ENCODE measurements around the gene USP48.

USP48 gene

DNA sequence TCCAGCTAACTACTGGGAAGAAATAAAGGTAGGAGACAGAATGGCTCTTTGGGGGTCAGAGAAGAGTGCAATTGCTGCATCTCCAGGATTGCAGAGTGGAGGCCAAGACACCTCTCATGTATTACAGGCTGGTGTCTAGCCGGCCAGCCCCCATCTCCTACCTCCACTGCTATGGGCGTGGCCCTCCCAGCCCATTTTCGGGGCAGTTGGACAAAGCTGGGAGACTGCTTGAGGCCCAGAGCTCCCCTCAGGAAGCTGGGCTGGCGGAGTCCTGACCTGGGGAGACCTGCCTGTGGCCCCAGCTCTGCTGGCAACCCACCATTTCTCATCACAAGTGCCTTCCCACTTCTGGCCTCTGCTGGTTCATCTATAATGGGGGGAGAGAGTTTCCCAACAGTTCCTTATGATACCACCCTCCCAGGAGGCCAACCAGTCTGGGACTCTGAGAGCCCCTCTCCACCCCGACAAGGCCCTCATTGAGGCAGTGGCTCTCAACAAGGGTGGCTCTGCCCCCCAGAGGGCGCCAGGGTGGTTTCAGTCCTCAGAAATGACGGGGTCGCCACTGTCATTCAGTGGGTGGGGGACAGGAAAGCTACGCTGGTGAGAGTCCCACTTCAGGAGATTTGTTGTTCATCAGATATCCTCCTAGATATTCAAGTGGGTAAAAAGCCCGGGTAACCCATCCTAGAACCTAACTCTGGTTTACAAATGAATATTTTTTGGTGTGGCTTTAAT is 125.3 kb downstream of the USP48 start:
- TF ChIP-seq, protein P1, sequence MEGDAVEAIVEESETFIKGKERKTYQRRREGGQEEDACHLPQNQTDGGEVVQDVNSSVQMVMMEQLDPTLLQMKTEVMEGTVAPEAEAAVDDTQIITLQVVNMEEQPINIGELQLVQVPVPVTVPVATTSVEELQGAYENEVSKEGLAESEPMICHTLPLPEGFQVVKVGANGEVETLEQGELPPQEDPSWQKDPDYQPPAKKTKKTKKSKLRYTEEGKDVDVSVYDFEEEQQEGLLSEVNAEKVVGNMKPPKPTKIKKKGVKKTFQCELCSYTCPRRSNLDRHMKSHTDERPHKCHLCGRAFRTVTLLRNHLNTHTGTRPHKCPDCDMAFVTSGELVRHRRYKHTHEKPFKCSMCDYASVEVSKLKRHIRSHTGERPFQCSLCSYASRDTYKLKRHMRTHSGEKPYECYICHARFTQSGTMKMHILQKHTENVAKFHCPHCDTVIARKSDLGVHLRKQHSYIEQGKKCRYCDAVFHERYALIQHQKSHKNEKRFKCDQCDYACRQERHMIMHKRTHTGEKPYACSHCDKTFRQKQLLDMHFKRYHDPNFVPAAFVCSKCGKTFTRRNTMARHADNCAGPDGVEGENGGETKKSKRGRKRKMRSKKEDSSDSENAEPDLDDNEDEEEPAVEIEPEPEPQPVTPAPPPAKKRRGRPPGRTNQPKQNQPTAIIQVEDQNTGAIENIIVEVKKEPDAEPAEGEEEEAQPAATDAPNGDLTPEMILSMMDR (IDR thresholded peaks at IDR 0.05): no peak
- no peak for DNase-seq (ENCODE audit: low spot score)
- Histone ChIP-seq H3K27ac (no peak overlapping the region), H3K4me3 (no peak overlapping the region)

DNA sequence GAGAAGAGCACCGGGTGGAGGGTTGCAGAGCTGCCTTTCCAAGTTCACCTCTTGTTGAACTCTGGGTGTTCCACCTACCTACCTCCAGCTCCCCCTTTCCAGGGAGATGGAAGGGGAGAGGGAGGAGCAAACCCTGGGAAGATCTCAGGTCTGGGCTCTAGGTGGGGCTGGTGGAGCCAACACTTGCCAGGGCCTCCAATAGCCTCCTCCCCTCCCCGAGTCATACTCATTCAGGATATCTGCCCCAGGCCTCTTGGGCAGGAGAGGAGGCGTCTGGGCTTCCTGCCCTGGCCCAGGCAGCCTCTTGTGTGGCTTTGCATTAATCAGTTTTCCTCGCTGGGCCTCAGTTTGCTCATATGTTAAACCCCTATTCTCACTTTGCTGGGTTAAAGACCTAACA is 127.2 kb downstream of the USP48 start:
- TF ChIP-seq, protein P1 (IDR thresholded peaks at IDR 0.05): no peak
- DNase-seq (ENCODE audit: low spot score): no peak
- no peak overlapping the region for H3K4me3 ChIP-seq
- no peak overlapping the region for H3K27ac ChIP-seq

DNA sequence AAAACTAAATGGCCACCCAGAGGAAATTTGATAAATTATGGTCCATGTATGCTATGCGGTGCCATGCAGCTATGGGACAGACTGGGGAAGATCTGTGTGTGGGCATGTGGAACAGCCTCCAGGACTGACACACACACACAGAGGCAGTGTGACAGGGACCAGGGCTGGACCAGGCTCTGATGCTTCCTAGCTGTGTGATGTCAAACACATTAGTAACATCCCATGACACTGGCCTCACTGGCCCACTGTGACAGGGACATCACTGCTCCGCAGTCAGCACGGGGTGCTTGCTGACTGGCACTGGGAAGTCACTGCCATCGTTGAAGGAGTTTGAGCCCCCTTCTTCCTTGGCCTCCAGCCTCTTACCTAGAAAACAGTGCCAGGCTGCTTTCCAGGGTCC is 127.7 kb downstream of the USP48 start:
- TF ChIP-seq, protein P1 (IDR thresholded peaks at IDR 0.05): no peak
- no peak overlapping the region for H3K27ac ChIP-seq
- no peak for DNase-seq (ENCODE audit: low spot score)
- no peak overlapping the region for H3K4me3 ChIP-seq

DNA sequence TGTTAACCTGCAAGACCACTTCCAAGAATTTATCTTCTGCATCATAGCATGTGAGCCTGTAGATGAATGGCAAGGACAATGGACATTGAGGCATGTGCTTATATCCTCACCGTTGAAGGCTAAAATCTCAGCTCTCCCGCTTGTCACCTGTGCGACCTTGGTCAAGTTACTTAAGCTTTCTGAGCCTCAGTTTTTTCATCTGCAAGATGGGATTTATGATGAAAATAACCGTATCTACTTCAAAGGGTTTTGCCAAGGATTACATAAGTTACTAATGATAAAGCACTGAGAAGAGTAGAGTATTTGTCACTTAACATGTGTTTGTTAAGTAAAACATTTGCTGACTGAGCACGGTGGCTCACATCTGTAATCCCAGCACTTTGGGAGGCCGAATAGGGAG is 128.7 kb downstream of the USP48 start:
- Histone ChIP-seq H3K27ac (no peak overlapping the region), H3K4me3 (no peak overlapping the region)
- DNase-seq (ENCODE audit: low spot score): no peak
- TF ChIP-seq, protein P1 (IDR thresholded peaks at IDR 0.05): no peak

DNA sequence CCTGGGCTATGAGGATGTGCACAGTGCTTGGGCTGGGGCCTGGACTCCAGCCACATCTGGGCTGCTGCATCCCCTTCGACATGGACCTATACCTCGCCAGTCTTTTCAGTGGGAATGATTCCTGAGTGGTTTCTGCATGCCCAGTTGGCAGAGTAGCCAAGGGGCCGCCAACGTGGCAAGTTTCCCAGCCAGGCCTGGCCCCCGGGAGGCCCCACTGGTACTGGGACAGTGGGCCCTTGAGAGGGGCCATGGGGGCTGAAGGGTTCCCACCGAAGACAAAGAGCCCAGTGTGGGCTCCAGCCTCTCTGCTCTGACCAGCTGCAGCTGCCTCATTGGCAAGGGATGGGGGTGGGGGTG is 129.2 kb downstream of the USP48 start:
- DNase-seq (ENCODE audit: low spot score): no peak
- no peak overlapping the region for H3K27ac ChIP-seq

DNA sequence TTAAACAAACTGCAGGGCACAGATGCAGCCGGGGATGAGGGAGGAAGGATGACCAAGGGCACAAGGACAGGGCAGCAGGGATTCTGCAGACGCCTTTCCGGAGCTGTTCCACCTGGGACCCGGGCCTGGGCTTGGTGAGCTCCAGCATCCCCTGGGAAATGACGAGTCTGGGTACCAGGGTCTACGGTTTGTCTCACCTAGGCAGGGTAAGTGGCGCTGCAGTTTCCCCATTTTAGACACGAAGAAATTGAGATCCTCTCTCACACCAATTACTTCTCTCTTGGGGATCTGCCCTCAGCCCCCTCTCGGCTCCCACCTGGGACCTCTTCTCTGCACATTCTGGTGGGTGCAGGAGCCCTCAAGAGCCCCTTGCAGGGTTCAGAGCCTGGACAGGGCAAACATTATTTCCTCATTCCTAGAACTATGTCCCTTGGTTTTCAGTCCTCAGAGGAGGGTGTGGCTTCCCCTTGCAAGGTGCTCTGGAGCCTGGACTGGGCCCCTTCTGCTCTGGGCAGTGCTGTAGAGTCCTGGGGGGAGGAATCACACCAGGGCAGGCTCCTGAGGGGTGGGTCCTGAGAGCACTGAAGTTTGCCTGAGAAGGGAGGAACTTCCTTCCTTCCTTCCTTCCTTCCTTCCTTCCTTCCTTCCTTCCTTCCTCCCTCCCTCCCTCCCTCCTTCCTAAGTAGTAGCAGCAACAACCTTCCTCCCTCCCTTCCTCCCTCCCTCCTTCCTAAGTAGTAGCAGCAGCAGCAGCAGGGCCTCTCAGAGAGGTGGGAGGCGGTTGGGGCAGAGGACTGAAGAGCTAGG is 129.8 kb downstream of the USP48 start:
- TF ChIP-seq, protein P1 (IDR thresholded peaks at IDR 0.05): no peak
- Histone ChIP-seq H3K4me3 (no peak overlapping the region), H3K27ac (no peak overlapping the region)
- DNase-seq (ENCODE audit: low spot score): no peak

More for the DNA sequence above, 129.2 kb downstream of the USP48 start:
- H3K4me3 ChIP-seq: no peak overlapping the region
- TF ChIP-seq, protein P1 (IDR thresholded peaks at IDR 0.05): no peak
